NCI-H1417 (cell line): Measurements from ENCODE around the gene PARVB.

ENCODE experiments used
- DNase-seq, 3 experiments: peaks; one replicate each; lab custom pipeline; 2025; lab: John Stamatoyannopoulos, UW

Gene PARVB

DNA sequence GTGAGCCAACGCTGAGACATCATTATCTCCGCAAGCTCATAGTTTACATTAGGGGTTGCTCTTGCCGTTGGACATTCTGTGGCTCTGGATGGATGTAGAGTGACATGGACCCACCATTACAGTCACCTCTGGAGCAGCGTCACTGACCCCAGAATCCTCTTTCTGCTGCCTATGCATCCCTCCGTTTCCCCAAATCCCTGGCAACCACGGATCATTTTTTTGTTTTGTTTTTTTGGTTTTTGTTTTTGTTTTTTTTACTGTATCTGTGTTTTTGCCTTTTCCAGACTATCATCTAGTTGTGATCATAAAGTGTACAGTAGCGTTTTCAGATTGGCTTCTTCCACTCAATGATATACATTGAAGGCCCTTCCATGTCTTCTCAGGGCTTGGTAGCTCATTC lies 4.0 kb downstream of the PARVB start:
- no peak for DNase-seq

DNA sequence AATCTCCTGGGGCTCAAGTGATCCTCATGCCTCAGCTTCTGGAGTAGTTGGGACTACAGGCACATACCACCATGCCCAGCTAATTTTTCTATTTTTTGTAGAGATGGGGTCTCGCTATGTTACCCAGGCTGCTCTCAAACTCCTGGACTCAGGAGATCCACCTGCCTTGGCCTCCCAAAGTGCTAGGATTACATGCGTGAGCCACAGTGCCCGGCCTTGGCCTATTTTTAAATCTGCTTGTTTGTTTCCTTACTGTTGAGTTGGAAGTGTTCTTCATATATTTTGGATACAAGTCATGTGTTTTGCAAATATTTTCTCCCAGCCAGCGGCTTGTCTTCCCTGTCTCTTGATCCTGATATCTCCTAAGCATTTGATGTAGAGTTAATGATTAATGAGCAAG lies 5.0 kb downstream of the PARVB start:
- DNase-seq = no peak

DNA sequence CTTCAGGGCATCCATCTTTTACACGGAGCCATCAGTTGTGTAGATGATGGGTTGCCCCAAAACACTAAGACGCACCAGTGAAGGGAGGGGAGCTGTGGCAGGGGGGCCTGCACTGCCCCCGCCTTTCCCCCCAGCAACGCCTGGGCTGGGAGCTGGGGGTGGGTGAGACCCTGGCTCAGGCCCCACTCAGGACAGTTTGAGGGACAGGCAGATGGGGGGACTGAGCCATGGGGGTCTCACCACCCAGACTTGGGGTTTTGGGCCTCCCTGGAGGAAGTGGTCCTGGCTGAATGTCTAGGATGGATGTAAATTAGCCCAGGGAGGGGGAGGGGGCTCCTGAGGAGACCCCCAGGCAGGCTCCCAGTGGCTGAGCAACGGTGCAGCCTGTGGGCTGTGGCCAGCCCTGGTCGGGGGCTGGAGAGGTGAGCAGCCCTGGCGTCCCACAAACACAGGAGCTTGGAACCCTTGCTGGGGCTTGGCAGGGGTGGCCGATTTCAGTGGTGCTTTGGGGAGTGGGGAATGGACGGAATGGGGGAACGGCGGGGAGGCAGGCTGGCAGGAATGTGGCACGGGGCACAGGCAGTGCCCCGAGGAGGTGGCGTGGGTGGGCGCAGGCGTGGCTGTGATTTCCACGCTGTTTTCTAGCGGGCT lies 6.1 kb downstream of the PARVB start:
- no peak for DNase-seq

DNA sequence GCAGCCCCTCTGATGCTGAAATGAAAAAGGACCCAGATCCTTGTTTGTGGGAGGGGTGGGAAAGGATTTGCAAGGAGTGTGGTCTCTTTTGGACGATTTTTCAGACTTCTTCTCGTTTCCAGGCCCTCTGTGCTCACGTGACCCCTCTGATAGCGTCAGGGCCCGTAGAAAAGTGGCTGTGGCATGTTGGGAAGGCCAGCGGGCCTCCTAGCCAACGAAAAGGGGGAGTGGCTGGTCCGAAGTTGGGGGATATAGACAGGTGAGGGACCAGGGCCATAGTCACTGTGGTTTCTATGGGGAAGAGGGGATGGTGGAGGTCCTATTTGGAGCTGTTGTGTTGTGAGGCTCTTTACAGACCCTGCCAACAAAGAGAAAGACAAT lies 6.6 kb downstream of the PARVB start:
- DNase-seq = no peak

DNA sequence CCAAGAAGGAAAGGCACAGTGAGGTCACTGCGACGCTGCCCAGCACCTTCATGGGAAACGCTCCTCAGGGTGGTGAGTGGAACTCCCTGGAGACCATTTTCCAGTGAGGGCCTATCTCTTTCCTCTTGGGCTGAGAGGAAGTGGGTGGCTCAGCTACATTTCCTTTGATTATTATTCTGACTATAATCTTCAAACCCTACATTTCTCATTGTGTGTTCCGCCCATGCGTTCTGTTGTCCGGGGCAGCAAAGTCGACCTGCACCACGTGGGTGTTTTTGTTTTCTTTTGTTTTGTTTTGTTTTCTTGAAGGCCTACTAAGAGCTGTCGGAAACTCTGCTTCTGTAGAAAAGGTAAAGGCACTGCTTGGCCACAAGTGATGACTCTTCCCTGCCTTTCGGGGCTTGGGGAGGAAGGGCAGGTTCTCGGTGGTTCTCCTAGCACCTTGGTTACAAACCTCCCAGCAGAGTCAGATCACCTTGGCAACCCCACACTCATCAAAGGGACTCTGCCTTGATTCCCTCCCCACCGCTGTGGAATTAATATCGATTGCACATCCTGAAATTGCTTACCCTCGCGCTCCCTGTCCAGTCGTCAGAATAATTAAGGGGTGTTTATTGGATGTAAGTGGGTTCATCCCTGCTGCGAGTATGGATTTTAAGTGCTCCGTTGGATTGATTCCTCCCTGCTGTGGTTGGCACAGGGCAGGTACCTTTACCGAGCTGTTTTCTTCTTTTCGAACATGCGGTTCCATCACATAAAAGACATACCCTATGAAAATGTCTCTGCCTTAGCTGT lies 7.3 kb downstream of the PARVB start:
- peak in 2 of 3 experiments; percentile 26 to 77 for DNase-seq

DNA sequence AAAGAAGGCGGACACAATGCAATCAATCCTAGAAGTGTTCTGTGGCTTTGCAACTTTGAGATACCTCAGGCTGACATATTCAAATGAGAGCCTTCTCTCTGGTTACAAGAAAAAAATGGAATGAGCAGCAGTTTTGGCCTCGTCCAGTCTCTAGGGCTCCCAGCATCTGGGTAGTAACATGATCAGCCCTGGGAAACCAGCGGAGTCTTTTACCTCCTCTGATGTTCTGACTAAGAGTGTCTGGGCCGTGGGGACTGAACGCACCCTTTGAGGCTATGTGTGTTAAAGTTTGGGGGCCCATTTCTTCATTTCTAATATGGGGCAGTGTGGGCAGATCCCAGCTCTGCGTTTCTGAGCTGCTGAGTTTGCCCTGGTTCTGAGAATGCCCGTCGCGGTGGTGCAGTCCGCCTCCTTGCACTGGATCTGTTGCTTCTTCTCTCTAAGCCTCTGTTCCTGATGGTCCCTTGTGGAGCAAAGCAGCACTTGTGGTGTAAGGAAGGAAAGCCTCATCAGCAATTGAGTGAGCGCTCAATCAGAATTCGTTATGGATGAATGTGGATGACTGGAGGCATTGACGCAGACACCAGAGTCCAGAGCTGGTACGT lies 8.1 kb downstream of the PARVB start:
- DNase-seq = peak in 2 of 3 experiments; percentile 10 to 36

DNA sequence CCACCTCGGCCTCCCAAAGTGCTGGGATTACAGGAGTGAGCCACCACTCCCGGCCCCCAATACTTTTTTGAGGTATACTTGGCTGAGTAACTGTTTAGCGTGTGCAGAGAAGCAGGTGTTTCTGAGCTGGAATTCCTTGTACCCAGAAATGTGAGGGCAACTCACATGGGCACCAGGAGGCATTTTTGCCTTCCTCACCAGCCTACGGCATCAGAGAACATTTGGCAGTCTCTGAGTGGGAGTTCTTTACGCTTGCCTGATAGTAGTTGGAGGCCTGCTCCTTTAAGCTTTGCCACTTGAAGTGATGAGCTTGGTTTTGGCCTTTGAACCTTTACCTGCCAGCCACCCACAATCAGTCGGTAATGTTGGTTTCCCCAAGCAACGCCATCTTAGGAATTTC lies 9.2 kb downstream of the PARVB start:
- DNase-seq = no peak

DNA sequence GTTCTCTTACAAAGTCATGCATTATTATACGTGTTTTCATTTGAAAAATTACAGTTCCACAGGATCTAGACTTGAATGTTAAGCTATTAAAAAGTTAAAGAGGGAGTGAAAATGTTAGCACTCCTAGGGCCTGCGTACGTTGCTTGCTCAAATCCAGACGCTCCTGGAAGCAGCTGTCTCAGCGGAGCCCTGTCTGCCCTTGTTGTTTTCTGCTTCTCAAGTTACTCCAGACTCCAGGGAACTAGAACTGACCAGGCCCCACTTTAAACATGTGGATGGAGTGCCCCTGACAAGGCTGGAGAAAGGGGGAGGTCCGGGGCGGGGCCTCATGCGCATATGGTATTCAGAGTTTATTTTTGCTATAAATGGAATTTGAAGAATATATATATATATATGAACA lies 9.6 kb downstream of the PARVB start:
- DNase-seq = peak in 2 of 3 experiments; percentile 4 to 70

DNA sequence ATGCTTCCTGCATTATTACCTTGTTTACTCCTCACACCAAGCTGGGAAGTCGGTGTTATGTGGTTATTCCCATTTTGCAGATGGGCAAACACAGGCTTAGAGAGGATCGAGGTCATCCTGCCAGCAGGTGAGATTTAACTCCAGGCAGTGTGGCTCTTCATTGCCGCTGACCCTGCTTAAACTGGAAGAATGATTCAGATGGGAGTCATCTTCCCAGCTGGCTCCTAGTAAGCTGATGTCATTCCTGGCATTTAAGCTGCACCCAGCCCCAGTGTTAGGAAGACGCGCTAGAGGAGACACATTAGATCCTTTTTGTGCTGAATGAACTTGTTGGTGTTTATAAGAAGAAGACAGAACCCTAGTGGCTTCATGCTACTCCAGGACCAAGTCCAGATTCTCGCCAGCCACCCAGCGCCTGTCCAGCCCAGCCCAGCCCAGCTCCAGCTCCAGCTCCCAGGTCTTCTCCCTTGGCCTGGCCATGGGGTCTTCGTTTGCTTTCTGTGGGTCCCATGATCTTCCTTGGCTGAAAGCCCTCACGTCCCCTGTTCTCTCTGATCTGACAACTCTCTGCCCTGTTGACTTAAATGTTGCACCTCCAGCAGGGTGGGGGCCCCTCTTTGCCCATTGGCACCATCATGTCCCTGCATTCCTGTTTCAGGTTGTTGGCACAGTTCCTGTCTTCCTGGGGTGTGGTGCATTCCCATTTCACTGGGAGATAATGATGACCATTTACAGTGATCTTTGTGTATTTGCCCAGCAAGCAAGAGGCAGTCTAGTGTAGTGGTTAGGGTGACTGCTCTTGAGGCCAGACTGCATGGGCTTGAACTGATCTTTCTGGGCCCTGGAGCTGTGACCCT lies 13.6 kb downstream of the PARVB start:
- no peak for DNase-seq

DNA sequence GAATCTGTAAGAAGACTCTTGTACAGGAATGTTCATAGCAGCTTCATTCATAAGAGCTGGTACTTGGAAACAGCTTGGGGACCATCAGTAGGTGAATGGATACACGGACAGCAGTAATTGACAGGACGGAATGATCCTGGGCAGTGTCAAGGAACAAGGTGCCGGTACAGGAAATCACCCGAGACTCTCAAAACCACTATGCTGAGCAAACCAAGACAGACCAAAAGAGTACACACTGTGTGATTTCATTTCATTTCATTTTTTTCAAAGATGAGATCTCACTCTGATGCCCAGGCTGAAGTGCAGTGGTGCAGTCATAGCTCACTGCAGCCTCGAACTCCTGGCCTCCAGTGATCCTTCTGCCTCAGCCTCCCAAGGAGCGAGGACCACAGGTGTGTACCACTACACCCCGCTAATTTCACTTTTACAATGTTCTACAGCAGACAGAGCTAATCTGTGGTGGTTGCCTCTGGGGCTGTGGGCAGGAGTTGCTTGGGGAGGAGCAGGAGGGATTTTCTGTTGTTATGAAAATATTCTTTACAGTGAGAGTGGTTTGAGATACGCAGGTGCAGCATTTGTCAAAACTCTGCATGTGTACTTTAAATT lies 15.6 kb downstream of the PARVB start:
- no peak for DNase-seq

DNA sequence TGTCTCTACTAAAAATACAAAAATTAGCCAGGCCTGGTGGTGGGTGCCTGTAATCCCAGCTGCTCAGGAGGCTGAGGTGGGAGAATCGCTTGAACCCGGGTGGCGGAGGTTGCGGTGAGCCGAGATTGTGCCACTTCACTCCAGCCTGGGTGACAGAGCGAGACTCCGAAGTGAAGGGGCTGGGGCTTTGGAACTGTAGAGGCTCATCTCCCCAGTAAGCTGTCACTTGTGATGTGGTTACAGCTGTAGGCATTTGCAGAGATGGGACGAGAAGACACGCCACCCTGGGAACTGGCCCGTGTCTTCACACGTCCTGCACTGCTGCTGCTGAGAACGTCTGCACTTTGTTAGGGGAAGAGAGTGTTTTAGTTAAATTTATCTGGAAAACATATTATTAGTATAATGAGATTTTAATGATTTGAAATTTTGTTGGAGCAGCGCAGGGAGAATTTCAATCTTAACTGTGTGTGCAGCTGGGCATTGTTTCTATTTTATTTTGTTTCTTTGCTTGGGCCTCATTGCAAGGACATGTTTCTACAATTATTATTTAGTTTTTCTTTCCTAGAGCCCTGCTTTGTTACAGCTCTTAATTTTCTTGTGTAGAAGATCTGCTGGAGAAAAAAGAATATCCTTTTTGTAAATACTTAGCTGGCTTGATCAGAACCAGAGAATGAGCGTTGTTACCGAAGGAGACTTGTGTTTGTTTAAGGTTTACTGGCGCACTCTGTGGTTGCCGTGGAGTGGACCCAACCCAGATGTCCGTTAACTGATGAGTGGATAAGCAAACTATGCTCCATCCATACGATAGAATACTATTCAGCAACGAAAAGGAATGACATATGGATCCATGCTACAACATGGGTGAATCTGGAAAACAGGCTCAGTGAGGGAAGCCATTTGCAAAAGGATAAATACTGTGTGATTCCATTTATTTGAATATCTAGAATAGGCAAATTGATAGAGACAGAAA lies 18.4 kb downstream of the PARVB start:
- DNase-seq = no peak

DNA sequence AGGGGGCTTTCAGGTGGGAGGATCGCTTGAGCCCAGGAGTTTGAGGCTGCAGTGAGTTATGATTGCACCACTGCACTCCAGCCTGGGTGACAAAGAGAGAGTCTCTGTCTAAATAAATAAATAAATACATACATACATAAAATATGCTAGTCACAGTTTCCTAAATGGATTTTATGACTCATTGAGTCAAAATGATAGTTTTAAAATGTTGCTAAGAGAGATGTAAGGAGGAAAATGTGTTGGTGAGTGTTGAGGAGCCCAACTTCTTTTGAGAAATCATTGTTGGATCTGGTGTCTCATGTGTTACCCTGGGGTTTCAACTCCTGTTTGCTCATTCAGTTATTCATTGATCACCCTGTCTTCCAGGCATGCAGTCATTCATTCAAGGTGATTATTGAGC lies 21.0 kb downstream of the PARVB start:
- DNase-seq = no peak

DNA sequence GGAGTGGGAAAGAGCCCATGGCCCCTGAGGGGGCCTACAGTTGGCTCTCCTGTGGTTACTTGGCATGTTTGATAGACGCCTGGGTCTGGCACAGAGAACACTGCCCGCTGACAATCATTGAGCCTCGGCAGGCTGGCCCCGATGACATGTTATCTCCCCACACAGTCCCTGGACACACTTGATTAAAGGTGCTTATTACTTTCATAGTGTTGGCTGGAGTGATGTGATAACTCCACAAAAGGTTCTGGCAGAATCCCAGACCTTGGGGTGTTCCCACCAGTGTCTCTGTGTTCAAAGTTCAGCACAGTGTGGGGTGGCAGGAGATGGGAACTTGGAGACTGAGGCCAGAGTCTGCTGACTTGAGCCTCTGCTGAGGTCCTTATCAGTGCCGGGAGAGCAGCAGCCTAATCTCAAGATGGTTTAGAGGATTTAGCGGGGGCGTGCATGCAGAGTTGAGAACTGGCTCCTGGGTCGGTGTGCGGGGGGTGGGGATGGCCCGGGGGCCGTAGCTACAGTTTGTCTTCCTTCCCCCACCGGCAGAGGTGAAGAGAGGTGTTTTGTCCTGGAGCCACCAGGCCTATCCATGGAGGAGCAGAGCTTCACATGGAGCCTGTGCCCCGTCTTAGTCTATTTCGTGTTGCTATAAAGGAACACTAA lies 22.5 kb downstream of the PARVB start:
- DNase-seq = no peak

DNA sequence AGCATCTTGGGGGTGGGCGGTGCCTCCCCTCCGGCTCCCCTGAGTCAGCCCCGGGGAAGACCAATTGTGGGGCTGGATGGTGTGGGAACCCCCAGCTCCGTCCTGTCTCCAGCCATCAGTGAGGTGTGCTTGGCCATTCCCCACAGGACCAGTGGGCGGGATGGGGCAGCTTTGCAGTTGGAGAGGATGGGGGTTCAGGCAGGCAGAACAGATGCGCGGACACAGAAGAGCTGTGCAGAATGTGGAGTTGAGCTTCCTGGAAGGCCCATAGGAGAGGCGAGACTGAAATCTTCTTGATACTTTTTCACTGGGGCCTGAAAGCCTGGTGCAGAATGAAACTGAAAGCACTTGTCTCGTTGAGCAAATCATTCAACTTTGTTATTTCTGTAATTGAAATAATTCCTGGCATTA lies 23.8 kb downstream of the PARVB start:
- DNase-seq = peak in 1 of 3 experiments; percentile 10

DNA sequence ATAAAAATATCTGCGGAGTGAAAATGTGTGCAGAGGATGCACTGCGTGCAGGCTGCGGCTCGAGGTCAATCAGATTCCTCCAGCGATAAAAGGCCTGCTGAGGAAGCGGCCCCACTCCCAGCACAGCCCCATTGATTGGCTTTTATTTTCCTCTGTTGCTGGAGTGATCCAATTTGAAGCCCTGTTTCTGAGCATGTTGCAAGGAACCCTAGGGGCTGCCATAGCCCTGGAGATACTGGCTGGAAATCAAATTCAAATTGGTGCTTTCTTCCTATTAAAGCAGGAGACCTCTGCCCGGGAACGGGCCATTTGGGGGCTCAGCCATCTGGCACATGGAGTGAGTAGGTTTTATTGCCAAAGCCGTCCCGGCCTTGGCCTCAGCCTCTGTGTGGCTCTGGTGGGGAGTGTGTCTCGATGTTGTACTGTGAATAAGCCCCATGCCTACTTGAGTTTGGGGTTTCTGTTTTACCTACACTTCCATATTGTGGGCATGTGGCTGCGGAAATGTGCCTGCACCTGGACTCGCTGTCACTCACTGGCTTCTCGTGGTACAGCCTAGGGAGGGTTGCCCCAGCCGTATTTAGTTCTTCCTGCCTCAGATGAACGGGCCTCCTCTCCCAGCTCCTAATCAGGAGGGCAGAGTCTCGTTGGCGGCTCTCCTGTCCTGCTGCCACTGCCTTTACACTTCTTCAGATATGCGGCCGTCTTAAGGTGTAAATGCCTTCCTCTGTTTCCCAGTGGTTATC lies 25.6 kb downstream of the PARVB start:
- DNase-seq = no peak

DNA sequence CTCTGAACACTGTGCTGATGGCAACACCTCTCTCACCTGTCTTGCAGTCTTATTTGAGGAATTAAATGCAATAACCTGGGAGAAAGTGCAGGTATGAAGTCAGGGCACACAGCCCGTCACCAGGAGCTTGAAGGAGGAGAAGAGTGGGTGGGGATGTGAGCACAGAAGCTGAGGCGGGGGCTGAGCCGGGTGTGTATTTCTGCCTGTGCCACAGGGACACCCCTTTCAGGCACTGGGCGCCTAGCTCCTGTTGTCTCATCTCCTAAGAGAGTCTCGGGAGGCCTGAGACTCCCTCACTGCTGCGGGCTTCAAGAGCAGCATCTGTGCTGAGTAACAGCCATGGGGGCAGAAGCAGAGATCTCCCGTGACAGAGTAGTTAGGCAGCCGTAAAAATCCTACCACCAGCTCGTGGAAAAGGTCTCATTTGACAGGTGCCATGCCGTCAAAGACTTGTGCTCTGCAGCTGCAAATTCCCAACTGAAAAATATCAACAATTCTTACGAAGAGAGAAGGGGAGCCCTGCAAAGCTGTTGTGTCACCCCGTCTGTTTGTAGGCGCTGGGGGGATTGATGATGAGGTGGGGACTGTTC lies 26.8 kb downstream of the PARVB start:
- DNase-seq = no peak

DNA sequence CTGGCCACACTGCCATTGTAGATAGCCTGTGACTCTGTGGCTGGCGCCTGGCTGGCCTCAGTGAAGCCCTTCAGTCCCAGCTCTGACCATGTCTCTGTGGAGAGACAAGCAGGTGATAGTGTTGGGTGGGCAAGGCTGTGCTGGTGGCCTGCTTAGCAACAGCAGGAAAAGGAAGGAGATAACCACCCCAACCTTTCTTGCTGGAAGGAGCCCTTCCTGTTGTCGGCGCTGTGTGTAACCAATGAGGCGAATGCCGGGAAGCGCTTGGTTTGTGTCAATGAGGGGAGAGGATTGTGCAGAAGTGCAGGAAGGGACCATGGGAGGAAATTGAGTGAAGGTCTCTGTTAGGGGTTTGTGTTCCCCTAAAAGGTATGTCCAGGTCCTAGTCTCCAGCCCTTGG lies 27.3 kb downstream of the PARVB start:
- no peak for DNase-seq

DNA sequence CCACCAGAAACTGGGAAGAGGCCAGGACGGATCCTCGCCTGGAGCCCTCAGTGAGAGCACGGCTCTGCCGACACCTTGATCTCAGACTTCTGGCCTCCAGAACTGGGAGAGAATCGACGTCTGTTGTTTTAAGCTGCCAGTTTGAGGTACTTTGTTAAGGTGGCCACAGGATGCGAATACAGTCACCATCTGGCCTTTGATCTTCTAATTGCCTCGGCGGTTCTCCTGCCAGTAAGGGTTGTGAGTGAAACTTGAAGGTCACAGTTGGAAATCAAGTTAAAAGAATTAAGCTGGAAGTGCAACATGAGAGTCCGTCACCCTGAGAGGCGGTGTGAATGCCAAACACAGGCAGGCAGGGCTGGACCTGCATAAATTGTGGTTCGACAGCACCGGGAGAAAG lies 27.9 kb downstream of the PARVB start:
- no peak for DNase-seq

DNA sequence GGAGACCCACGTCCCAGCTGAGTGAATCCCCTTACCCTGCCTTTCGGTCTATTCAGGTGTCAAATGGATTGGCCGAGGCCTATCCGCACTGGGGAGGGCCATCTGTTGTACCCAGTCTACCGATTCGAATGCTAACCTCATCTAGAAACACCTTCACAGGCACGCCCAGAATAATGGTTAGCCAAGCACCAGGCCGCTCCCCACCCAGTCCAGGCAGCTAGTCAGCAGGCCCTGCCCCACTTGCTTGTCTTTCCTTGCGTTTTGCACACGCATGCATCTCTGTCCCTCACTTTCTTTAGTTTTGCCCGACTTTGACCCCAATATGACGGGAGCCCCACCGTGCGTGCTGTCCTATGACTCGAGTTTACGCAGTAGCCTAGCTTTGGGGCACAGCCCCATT lies 31.7 kb downstream of the PARVB start:
- no peak for DNase-seq
